Esophagus muscularis mucosa (tissue), 4 donors: ENCODE data around the gene ADPRHL1. TPM values are rescaled to one million over a fixed set of nuclear protein-coding genes. Genes with fewer than 3 reads are reported as not detected.

Source experiments
- DNase-seq: peaks from one replicate; pipeline ENCODE4 v3.0.0-alpha.2; 2017; ENCODE audit errors: extremely low spot score
- H3K27ac ChIP-seq, 4 donors: fragments of 200-600 bp; sonication (generic); replicated peaks in 1 of 4; 1 replicate in 3 of 4; 2 replicates in 1 of 4; pipeline ENCODE4 v1.5.1; 2016 to 2019; ENCODE audit warnings: mild to moderate bottlenecking in 1 of 4
- H3K27me3 ChIP-seq, 4 donors: fragments of 200-600 bp; sonication (generic); one replicate each; pipeline versions ENCODE4 v1.5.1 to v1.6.0; 2016 to 2019
- H3K36me3 ChIP-seq, 4 donors: fragments of 200-600 bp; sonication (generic); one replicate each; pipeline ENCODE4 v1.5.1; 2016 to 2019
- H3K4me1 ChIP-seq, 4 donors: fragments of 200-600 bp; sonication (generic); one replicate each; pipeline ENCODE4 v1.5.1; 2016 to 2019
- H3K4me3 ChIP-seq, 4 donors: fragments of 200-600 bp; sonication (generic); 1 replicate in 2 of 4; 2 replicates in 2 of 4; pipeline ENCODE4 v1.5.1; 2016 to 2019; ENCODE audit warnings: mild to moderate bottlenecking in 4 of 4, moderate library complexity in 1 of 4
- H3K9me3 ChIP-seq, 4 donors: fragments of 200-600 bp; sonication (generic); 1 replicate in 3 of 4; 2 replicates in 1 of 4; pipeline ENCODE4 v1.5.1; 2016 to 2019
- CTCF ChIP-seq, 3 experiments: fragments of 200-600 bp in 2 of 3; fragments of 450-650 bp in 1 of 3; sonication (generic) in 2 of 3; IDR thresholded peaks; one replicate each; pipeline ENCODE4 v1.5.1; 2017 to 2019; ENCODE audit warnings: antibody characterized with exemption in 3 of 3, mild to moderate bottlenecking in 2 of 3, moderate library complexity in 1 of 3
- EP300 ChIP-seq: sonication (generic); formaldehyde crosslinking; IDR thresholded peaks from one replicate; pipeline ENCODE4 v1.6.1; 2017; ENCODE audit warnings: antibody characterized with exemption
- POLR2A ChIP-seq: fragments of 450-650 bp; IDR thresholded peaks from one replicate; pipeline ENCODE4 v1.6.1; 2017; ENCODE audit warnings: antibody characterized with exemption, moderate library complexity, mild to moderate bottlenecking, low read depth
- POLR2AphosphoS5 ChIP-seq, 2 donors: sonication (generic); formaldehyde crosslinking; IDR thresholded peaks; one replicate each; pipeline ENCODE4 v1.6.1; 2017; ENCODE audit warnings: antibody characterized with exemption in 2 of 2
- WGBS: methylation state at CpG from one replicate; pipeline ENCODE4 v1.1.5; 2018; 5-methylcytosine and 5-hydroxymethylcytosine counted together
- intact Hi-C: fragments of 100-400 bp; cut with DNase I; formaldehyde crosslinking; loops from one replicate; pipeline ENCODE4 v1.15.1; 2023
- total RNA-seq, 4 donors: library from RNA; depleted of rRNA; stranded (reverse); fragments of >200 nt; gene quantifications; one replicate each; pipeline versions ENCODE4 v1.1.0 to v1.2.1, GENCODE V29; 2016

The ADPRHL1 gene
- total RNA-seq, 4 donors from 2014 or later = 6.9 to 26.2 (median 11.0) TPM

GRCh38 chr13:113397608-113398425 is 55.5 kb downstream of the ADPRHL1 start:
- intact Hi-C loops = loop anchor here (10.0 kb wide), 1 partner anchor 103 kb away; the partner anchor contains the start of gene LAMP1
- H3K27ac ChIP-seq = peak overlapping the region in 1 of 4 donors; percentile 86
- H3K27me3 ChIP-seq = peaks cover 0 to 13% (median 0%) of the 10 kb centered on the region in 4 donors
- no peaks in the 10 kb centered on the region for H3K9me3 ChIP-seq
- no peak for DNase-seq
- H3K36me3 ChIP-seq = no peaks in the 10 kb centered on the region
- peaks cover 24 to 54% (median 39%) of the 10 kb centered on the region in 4 donors for H3K4me1 ChIP-seq
- no peak overlapping the region for H3K4me3 ChIP-seq
- no peak for TF ChIP-seq EP300
- no peak for TF ChIP-seq POLR2A
- no peak for TF ChIP-seq POLR2AphosphoS5 (IDR thresholded peaks at IDR 0.05)
- no peak for TF ChIP-seq CTCF (IDR thresholded peaks at IDR 0.05)
- 74% methylated on average over 19 of the region's 20 CpGs for WGBS

DNA sequence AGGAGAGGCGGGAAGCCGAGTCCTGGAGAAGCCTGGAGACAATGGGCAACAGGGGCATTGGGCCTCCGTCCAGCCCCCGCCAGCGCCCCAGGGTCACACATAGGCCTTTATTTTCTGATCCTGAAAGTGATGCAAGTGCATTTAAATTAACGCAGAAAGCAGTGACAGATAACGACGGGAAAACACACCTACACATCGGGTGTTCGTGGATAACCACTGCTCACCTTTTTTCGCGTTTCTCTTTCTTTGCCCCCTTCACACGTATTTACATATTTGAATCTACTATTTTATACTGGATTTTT is 59.0 kb downstream of the ADPRHL1 start:
- TF ChIP-seq POLR2AphosphoS5 (IDR thresholded peaks at IDR 0.05) = no peak
- TF ChIP-seq CTCF (IDR thresholded peaks at IDR 0.05) = peak in 1 of 3 experiments; percentile 8
- no peak for DNase-seq
- H3K27me3 ChIP-seq = no peaks in the 10 kb centered on the region
- peaks cover 14 to 30% (median 21%) of the 10 kb centered on the region in 4 donors for H3K4me1 ChIP-seq
- H3K27ac ChIP-seq = peak overlapping the region in 1 of 4 donors; percentile 67
- peak overlapping the region; percentile 70 to 87 (median 79) for H3K4me3 ChIP-seq
- no peaks in the 10 kb centered on the region for H3K36me3 ChIP-seq
- no peaks in the 10 kb centered on the region for H3K9me3 ChIP-seq
- intact Hi-C loops = loop anchor here (2.0 to 10.0 kb wide), 3 partner anchors 99 to 451 kb away; partner anchors contain the start of gene LAMP1
- 38% methylated on average over 13 of the region's 13 CpGs for WGBS

GRCh38 chr13:113393563-113394338 is 59.5 kb downstream of the ADPRHL1 start:
- Histone ChIP-seq H3K27me3 (no peaks in the 10 kb centered on the region), H3K27ac (peak overlapping the region; percentile 30 to 67 (median 59)), H3K9me3 (no peaks in the 10 kb centered on the region), H3K36me3 (no peaks in the 10 kb centered on the region), H3K4me1 (peaks cover 14 to 25% (median 16%) of the 10 kb centered on the region in 4 donors), H3K4me3 (peak overlapping the region; percentile 70 to 87 (median 79))
- DNase-seq = no peak
- TF ChIP-seq POLR2A (no peak), EP300 (no peak), CTCF (IDR thresholded peaks at IDR 0.05) (peak; percentile 91 to 99 (median 98))
- intact Hi-C loops = loop anchor here (2.0 to 10.0 kb wide), 3 partner anchors 99 to 451 kb away; partner anchors contain the start of gene LAMP1
- WGBS = 2% methylated on average over 12 of the region's 63 CpGs

GRCh38 chr13:113393226-113393562 is 60.1 kb downstream of the ADPRHL1 start:
- peak overlapping the region; percentile 70 to 87 (median 79) for H3K4me3 ChIP-seq
- WGBS = 85% methylated on average over 6 of the region's 13 CpGs
- peaks cover 13 to 19% (median 15%) of the 10 kb centered on the region in 4 donors for H3K4me1 ChIP-seq
- H3K36me3 ChIP-seq = no peaks in the 10 kb centered on the region
- intact Hi-C loops = loop anchor here (5.0 to 10.0 kb wide), 2 partner anchors 98 to 356 kb away; partner anchors contain the start of gene LAMP1
- no peaks in the 10 kb centered on the region for H3K27me3 ChIP-seq
- H3K27ac ChIP-seq = no peak overlapping the region
- TF ChIP-seq POLR2A = no peak
- TF ChIP-seq CTCF (IDR thresholded peaks at IDR 0.05) = no peak
- TF ChIP-seq POLR2AphosphoS5 (IDR thresholded peaks at IDR 0.05) = no peak
- TF ChIP-seq EP300 = no peak
- no peaks in the 10 kb centered on the region for H3K9me3 ChIP-seq
- DNase-seq = no peak
